Measurements from ENCODE around the gene NTNG1. TPM values are rescaled to one million over a fixed set of nuclear protein-coding genes. Genes with fewer than 3 reads are reported as not detected.

The NTNG1 gene
- total RNA-seq, 1 donor from 2014 or later: 8.1 TPM

DNA sequence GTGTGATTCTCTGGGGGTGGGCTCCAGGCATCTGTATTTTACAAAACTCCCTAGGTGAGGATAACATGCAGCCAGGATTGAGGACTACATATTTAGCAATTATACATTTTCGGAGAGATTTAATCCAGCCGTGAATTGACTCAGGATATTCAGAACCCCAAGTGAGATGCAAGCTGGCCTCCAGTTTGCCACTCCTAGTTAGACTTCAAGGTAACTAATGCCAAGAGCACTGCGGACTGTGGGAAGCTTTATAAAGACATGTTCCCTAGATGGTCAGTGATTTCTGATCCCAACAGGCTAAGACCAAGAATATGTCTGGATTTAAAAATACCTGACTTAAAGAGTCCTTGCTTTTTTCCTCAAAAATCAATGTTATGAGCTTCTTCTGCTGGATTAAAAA lies 308.5 kb downstream of the NTNG1 start:
- H2AFZ ChIP-seq (ENCODE audit: low read depth, low read length): no peak overlapping the region
- FAIRE-seq (no peak), DNase-seq (ENCODE audit: low read depth) (no peak)
- no peak overlapping the region for H3K27ac ChIP-seq (ENCODE audit: low read depth, low read length)
- no peak overlapping the region for H3K9ac ChIP-seq (ENCODE audit: low read length)
- no peak overlapping the region for H3K4me2 ChIP-seq (ENCODE audit: low read length)
- Mint-ChIP-seq H3K9me3 (ENCODE audit: unreplicated experiment) (no peaks in the 10 kb centered on the region), H3K27ac (ENCODE audit: unreplicated experiment) (no peak overlapping the region), H3K4me3 (ENCODE audit: unreplicated experiment) (no peak overlapping the region), H3K27me3 (ENCODE audit: low read depth, unreplicated experiment) (no peaks in the 10 kb centered on the region), H3K4me1 (ENCODE audit: low read depth, unreplicated experiment) (no peaks in the 10 kb centered on the region), H3K36me3 (ENCODE audit: low read depth, unreplicated experiment) (no peaks in the 10 kb centered on the region)
- H3K36me3 ChIP-seq (ENCODE audit: insufficient read depth, low read length): no peaks in the 10 kb centered on the region
- H3K79me2 ChIP-seq (ENCODE audit: insufficient read depth, low read length): no peaks in the 10 kb centered on the region
- H3K27me3 ChIP-seq (ENCODE audit: insufficient read depth, low read length): no peaks in the 10 kb centered on the region
- H4K20me1 ChIP-seq (ENCODE audit: insufficient read depth, low read length): no peaks in the 10 kb centered on the region
- no peaks in the 10 kb centered on the region for H3K9me3 ChIP-seq (ENCODE audit: insufficient read depth, low read depth, low read length)
- H3K4me3 ChIP-seq (ENCODE audit: insufficient read depth, low read depth, low read length): no peak overlapping the region
- no peaks in the 10 kb centered on the region for H3K4me1 ChIP-seq (ENCODE audit: insufficient read depth, low read length)
- TF ChIP-seq, protein P1, sequence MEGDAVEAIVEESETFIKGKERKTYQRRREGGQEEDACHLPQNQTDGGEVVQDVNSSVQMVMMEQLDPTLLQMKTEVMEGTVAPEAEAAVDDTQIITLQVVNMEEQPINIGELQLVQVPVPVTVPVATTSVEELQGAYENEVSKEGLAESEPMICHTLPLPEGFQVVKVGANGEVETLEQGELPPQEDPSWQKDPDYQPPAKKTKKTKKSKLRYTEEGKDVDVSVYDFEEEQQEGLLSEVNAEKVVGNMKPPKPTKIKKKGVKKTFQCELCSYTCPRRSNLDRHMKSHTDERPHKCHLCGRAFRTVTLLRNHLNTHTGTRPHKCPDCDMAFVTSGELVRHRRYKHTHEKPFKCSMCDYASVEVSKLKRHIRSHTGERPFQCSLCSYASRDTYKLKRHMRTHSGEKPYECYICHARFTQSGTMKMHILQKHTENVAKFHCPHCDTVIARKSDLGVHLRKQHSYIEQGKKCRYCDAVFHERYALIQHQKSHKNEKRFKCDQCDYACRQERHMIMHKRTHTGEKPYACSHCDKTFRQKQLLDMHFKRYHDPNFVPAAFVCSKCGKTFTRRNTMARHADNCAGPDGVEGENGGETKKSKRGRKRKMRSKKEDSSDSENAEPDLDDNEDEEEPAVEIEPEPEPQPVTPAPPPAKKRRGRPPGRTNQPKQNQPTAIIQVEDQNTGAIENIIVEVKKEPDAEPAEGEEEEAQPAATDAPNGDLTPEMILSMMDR (IDR thresholded peaks at IDR 0.05; ENCODE audit: insufficient read depth, low read depth, low read length): no peak
- TF ChIP-seq EZH2 (IDR thresholded peaks at IDR 0.05; ENCODE audit: insufficient read depth, low read length): no peak

DNA sequence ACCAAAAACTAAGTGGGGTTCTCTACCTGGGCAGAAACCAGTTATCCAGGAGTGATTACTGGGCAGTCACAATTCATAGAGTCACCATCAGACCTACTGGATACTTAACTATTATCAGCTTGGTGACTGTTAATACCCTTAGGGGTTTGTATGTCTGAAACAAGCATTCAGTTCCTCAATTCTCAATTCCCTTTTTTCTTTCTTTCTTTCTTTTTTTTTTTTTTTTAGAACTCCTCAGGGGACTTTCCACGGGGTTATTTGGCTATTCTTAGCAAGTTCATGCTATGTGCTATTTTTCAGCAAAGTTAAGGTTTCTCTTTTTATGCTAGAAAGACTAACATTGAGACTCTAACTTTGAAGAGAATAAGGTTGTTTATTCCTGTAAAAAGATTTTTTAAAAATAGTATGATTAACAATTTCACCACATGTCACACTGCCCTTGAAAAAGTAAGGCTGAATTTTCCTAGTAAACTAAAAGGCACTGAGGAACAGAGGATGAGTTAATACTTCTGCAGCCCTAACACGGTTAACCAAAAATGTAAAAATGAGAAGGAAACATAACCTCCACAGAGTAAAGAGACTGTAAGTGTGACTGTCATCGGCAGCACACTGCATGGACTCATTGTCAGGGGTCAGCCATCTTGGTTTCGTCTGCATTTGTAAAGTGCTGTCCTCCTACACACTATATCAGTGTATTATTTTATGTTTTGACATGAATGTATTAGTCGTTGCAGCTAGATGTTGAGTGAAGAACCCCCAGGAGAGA lies 310.2 kb downstream of the NTNG1 start:
- no peak overlapping the region for H3K4me2 ChIP-seq (ENCODE audit: low read length)
- TF ChIP-seq, protein P1 (IDR thresholded peaks at IDR 0.05; ENCODE audit: insufficient read depth, low read depth, low read length): no peak
- TF ChIP-seq EZH2 (IDR thresholded peaks at IDR 0.05; ENCODE audit: insufficient read depth, low read length): no peak
- H3K4me3 ChIP-seq (ENCODE audit: insufficient read depth, low read depth, low read length): no peak overlapping the region
- no peaks in the 10 kb centered on the region for H3K36me3 ChIP-seq (ENCODE audit: insufficient read depth, low read length)
- FAIRE-seq (no peak), DNase-seq (ENCODE audit: low read depth) (no peak)
- no peak overlapping the region for H2AFZ ChIP-seq (ENCODE audit: low read depth, low read length)
- H3K9ac ChIP-seq (ENCODE audit: low read length): no peak overlapping the region
- H3K4me1 ChIP-seq (ENCODE audit: insufficient read depth, low read length): no peaks in the 10 kb centered on the region
- H3K27ac Mint-ChIP-seq (ENCODE audit: unreplicated experiment): no peak overlapping the region
- H3K9me3 Mint-ChIP-seq (ENCODE audit: unreplicated experiment): no peaks in the 10 kb centered on the region
- H3K4me1 Mint-ChIP-seq (ENCODE audit: low read depth, unreplicated experiment): peaks cover 7% of the 10 kb centered on the region
- no peaks in the 10 kb centered on the region for H3K9me3 ChIP-seq (ENCODE audit: insufficient read depth, low read depth, low read length)
- H3K27me3 Mint-ChIP-seq (ENCODE audit: low read depth, unreplicated experiment): no peaks in the 10 kb centered on the region
- no peaks in the 10 kb centered on the region for H4K20me1 ChIP-seq (ENCODE audit: insufficient read depth, low read length)
- no peak overlapping the region for H3K4me3 Mint-ChIP-seq (ENCODE audit: unreplicated experiment)
- H3K36me3 Mint-ChIP-seq (ENCODE audit: low read depth, unreplicated experiment): no peaks in the 10 kb centered on the region
- no peak overlapping the region for H3K27ac ChIP-seq (ENCODE audit: low read depth, low read length)
- no peaks in the 10 kb centered on the region for H3K79me2 ChIP-seq (ENCODE audit: insufficient read depth, low read length)
- H3K27me3 ChIP-seq (ENCODE audit: insufficient read depth, low read length): no peaks in the 10 kb centered on the region

GRCh38 chr1:107451715-107452114 lies 310.9 kb downstream of the NTNG1 start:
- H3K4me1 ChIP-seq (ENCODE audit: insufficient read depth, low read length): no peaks in the 10 kb centered on the region
- no peak overlapping the region for H2AFZ ChIP-seq (ENCODE audit: low read depth, low read length)
- Mint-ChIP-seq H3K36me3 (ENCODE audit: low read depth, unreplicated experiment) (no peaks in the 10 kb centered on the region), H3K4me3 (ENCODE audit: unreplicated experiment) (no peak overlapping the region), H3K27ac (ENCODE audit: unreplicated experiment) (no peak overlapping the region), H3K4me1 (ENCODE audit: low read depth, unreplicated experiment) (peaks cover 7% of the 10 kb centered on the region), H3K27me3 (ENCODE audit: low read depth, unreplicated experiment) (no peaks in the 10 kb centered on the region), H3K9me3 (ENCODE audit: unreplicated experiment) (no peaks in the 10 kb centered on the region)
- H4K20me1 ChIP-seq (ENCODE audit: insufficient read depth, low read length): no peaks in the 10 kb centered on the region
- DNase-seq (ENCODE audit: low read depth) (no peak), FAIRE-seq (no peak)
- no peaks in the 10 kb centered on the region for H3K27me3 ChIP-seq (ENCODE audit: insufficient read depth, low read length)
- H3K27ac ChIP-seq (ENCODE audit: low read depth, low read length): no peak overlapping the region
- H3K4me2 ChIP-seq (ENCODE audit: low read length): no peak overlapping the region
- no peak overlapping the region for H3K4me3 ChIP-seq (ENCODE audit: insufficient read depth, low read depth, low read length)
- H3K9me3 ChIP-seq (ENCODE audit: insufficient read depth, low read depth, low read length): no peaks in the 10 kb centered on the region
- TF ChIP-seq, protein P1 (IDR thresholded peaks at IDR 0.05; ENCODE audit: insufficient read depth, low read depth, low read length): no peak
- TF ChIP-seq EZH2 (IDR thresholded peaks at IDR 0.05; ENCODE audit: insufficient read depth, low read length): no peak
- no peak overlapping the region for H3K9ac ChIP-seq (ENCODE audit: low read length)
- H3K79me2 ChIP-seq (ENCODE audit: insufficient read depth, low read length): no peaks in the 10 kb centered on the region
- H3K36me3 ChIP-seq (ENCODE audit: insufficient read depth, low read length): no peaks in the 10 kb centered on the region
